Measurements from ENCODE around the gene DMGDH.

The DMGDH gene

GRCh38 chr5:79105868-79106267, 36.4 kb upstream of the DMGDH start:
- no peak for TF ChIP-seq CTCF (IDR thresholded peaks at IDR 0.05; ENCODE audit: poor library complexity, severe bottlenecking)
- Histone ChIP-seq H3K36me3 (ENCODE audit: low read depth) (no peaks in the 10 kb centered on the region), H3K4me3 (ENCODE audit: severe bottlenecking) (no peak overlapping the region), H3K27ac (ENCODE audit: poor library complexity, severe bottlenecking) (no peak overlapping the region), H3K9me3 (ENCODE audit: severe bottlenecking) (no peaks in the 10 kb centered on the region), H3K4me1 (ENCODE audit: insufficient read depth, poor library complexity, severe bottlenecking) (no peaks in the 10 kb centered on the region), H3K27me3 (ENCODE audit: insufficient read depth, poor library complexity, severe bottlenecking) (no peaks in the 10 kb centered on the region)
- no peak for ATAC-seq (ENCODE audit: low read depth)
- DNase-seq (ENCODE audit: low spot score) = no peak

DNA sequence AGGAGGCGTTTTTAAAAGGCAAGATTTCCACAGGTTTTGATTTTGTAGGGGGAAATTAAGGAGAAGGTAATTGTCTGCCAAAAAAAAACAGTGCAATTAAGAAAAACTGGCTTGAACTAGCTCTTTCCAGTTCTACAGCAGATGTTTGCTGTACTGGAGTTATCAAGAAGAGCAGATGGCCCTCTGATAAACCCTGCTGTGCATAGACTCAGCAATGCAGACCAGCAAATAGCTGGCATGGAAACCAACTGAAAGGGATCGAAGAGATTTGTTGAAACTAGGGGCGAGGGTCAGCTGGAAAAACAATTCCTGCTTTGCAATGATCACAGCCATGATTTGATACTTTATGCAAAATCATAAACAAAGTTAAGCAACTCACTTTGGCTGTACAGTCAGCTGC, 24.3 kb upstream of the DMGDH start:
- DNase-seq (ENCODE audit: low spot score) (no peak), ATAC-seq (ENCODE audit: low read depth) (no peak)
- Histone ChIP-seq H3K4me1 (ENCODE audit: insufficient read depth, poor library complexity, severe bottlenecking) (no peaks in the 10 kb centered on the region), H3K36me3 (ENCODE audit: low read depth) (no peaks in the 10 kb centered on the region), H3K27ac (ENCODE audit: poor library complexity, severe bottlenecking) (no peak overlapping the region), H3K9me3 (ENCODE audit: severe bottlenecking) (no peaks in the 10 kb centered on the region), H3K4me3 (ENCODE audit: severe bottlenecking) (no peak overlapping the region), H3K27me3 (ENCODE audit: insufficient read depth, poor library complexity, severe bottlenecking) (peaks cover 4% of the 10 kb centered on the region)
- no peak for TF ChIP-seq CTCF (IDR thresholded peaks at IDR 0.05; ENCODE audit: poor library complexity, severe bottlenecking)

DNA sequence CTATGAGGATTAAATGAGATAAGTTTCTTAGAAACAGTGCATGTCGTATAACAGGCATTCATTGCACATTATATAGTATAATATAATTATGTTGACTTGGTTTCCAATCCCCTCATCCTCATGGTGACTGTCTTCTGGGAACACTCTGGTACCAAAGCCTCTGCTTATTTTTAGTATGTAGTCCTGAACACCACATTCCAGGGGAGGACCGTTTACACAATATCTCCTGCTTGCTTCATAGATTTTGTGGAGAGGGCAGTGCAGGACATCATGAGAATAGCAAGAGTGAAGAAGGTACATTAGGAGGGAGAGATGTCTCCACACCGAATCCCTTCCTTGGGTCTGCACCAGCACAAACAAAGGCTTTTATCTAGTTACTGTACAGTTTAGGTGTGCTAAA, 21.6 kb upstream of the DMGDH start:
- Histone ChIP-seq H3K4me1 (ENCODE audit: insufficient read depth, poor library complexity, severe bottlenecking) (no peaks in the 10 kb centered on the region), H3K36me3 (ENCODE audit: low read depth) (no peaks in the 10 kb centered on the region), H3K27me3 (ENCODE audit: insufficient read depth, poor library complexity, severe bottlenecking) (peaks cover 4% of the 10 kb centered on the region), H3K27ac (ENCODE audit: poor library complexity, severe bottlenecking) (no peak overlapping the region), H3K4me3 (ENCODE audit: severe bottlenecking) (no peak overlapping the region), H3K9me3 (ENCODE audit: severe bottlenecking) (no peaks in the 10 kb centered on the region)
- DNase-seq (ENCODE audit: low spot score) = no peak
- TF ChIP-seq CTCF (IDR thresholded peaks at IDR 0.05; ENCODE audit: poor library complexity, severe bottlenecking) = no peak
- ATAC-seq (ENCODE audit: low read depth) = no peak

GRCh38 chr5:79088507-79088906, 19.0 kb upstream of the DMGDH start:
- H3K9me3 ChIP-seq (ENCODE audit: severe bottlenecking) = no peaks in the 10 kb centered on the region
- peaks cover 4% of the 10 kb centered on the region for H3K27me3 ChIP-seq (ENCODE audit: insufficient read depth, poor library complexity, severe bottlenecking)
- DNase-seq (ENCODE audit: low spot score) = no peak
- no peaks in the 10 kb centered on the region for H3K4me1 ChIP-seq (ENCODE audit: insufficient read depth, poor library complexity, severe bottlenecking)
- H3K36me3 ChIP-seq (ENCODE audit: low read depth) = no peaks in the 10 kb centered on the region
- H3K4me3 ChIP-seq (ENCODE audit: severe bottlenecking) = no peak overlapping the region
- no peak overlapping the region for H3K27ac ChIP-seq (ENCODE audit: poor library complexity, severe bottlenecking)
- ATAC-seq (ENCODE audit: low read depth) = no peak
- TF ChIP-seq CTCF (IDR thresholded peaks at IDR 0.05; ENCODE audit: poor library complexity, severe bottlenecking) = no peak

GRCh38 chr5:79086116-79086515, 16.6 kb upstream of the DMGDH start:
- Histone ChIP-seq H3K4me3 (ENCODE audit: severe bottlenecking) (no peak overlapping the region), H3K27ac (ENCODE audit: poor library complexity, severe bottlenecking) (no peak overlapping the region), H3K27me3 (ENCODE audit: insufficient read depth, poor library complexity, severe bottlenecking) (no peaks in the 10 kb centered on the region), H3K36me3 (ENCODE audit: low read depth) (no peaks in the 10 kb centered on the region), H3K9me3 (ENCODE audit: severe bottlenecking) (no peaks in the 10 kb centered on the region), H3K4me1 (ENCODE audit: insufficient read depth, poor library complexity, severe bottlenecking) (no peaks in the 10 kb centered on the region)
- ATAC-seq (ENCODE audit: low read depth) = no peak
- DNase-seq (ENCODE audit: low spot score) = no peak
- TF ChIP-seq CTCF (IDR thresholded peaks at IDR 0.05; ENCODE audit: poor library complexity, severe bottlenecking) = no peak
